HG02588 (cell line): ENCODE measurements around the gene PACS2.
A peak's percentile ranks its signal among the peaks of the same experiment; 100 is the strongest.
"Not testable (repeated sequence)": the region's sequence is repeated elsewhere in the genome, so short reads cannot be mapped to it uniquely, and the experiment has no call there.

ENCODE experiments used
- ATAC-seq: cut with Tn5 transposase; IDR thresholded peaks from one replicate; pipeline ENCODE4 v1.9.1; 2021; ENCODE audit warnings: mild to moderate bottlenecking, moderate library complexity; ENCODE audit not compliant: unreplicated experiment

PACS2 gene

GRCh38 chr14:105287249-105288102 is 27.1 kb upstream of the PACS2 start:
- no peak for ATAC-seq

- ATAC-seq = not testable (repeated sequence)
These were observed 25.6 kb upstream of the PACS2 start for GRCh38 chr14:105288936-105289335.

GRCh38 chr14:105290621-105291346 is 23.8 kb upstream of the PACS2 start:
- no peak for ATAC-seq

GRCh38 chr14:105292826-105293711 is 21.5 kb upstream of the PACS2 start:
- ATAC-seq = no peak

- no peak for ATAC-seq
These were observed 20.4 kb upstream of the PACS2 start for GRCh38 chr14:105294142-105294597.

GRCh38 chr14:105297311-105297710 is 17.2 kb upstream of the PACS2 start:
- ATAC-seq = not testable (repeated sequence)

GRCh38 chr14:105299654-105300541 is 14.7 kb upstream of the PACS2 start:
- no peak for ATAC-seq

- ATAC-seq = peak; percentile 77
These were observed 13.9 kb upstream of the PACS2 start, which contains the start of gene BRF1 for GRCh38 chr14:105300542-105301102. Gene BRF1, minus strand, starts transcription at chr14:105301001. Its CDS starts 372 bp downstream, at chr14:105300629.

- ATAC-seq = peak; percentile 55
These were observed 13.2 kb upstream of the PACS2 start for GRCh38 chr14:105301103-105301914.

GRCh38 chr14:105301915-105302249 is 12.7 kb upstream of the PACS2 start:
- ATAC-seq = not testable (repeated sequence)

- no peak for ATAC-seq
These were observed 10.6 kb upstream of the PACS2 start for GRCh38 chr14:105303949-105304348.

- ATAC-seq = no peak
These were observed 10.0 kb upstream of the PACS2 start for GRCh38 chr14:105304565-105304964.

GRCh38 chr14:105305345-105305744 is 9.2 kb upstream of the PACS2 start:
- ATAC-seq = no peak

GRCh38 chr14:105305791-105306190 is 8.8 kb upstream of the PACS2 start:
- ATAC-seq = no peak

- no peak for ATAC-seq
These were observed 7.4 kb upstream of the PACS2 start for GRCh38 chr14:105307052-105307727.

- no peak for ATAC-seq
These were observed 5.2 kb upstream of the PACS2 start for GRCh38 chr14:105309371-105309770.

- no peak for ATAC-seq
These were observed 2.7 kb upstream of the PACS2 start for GRCh38 chr14:105311838-105312237.

GRCh38 chr14:105312973-105313372 is 1.6 kb upstream of the PACS2 start:
- no peak for ATAC-seq
